Measurements from ENCODE around the gene PELO.
"Not testable (repeated sequence)": the region's sequence is repeated elsewhere in the genome, so short reads cannot be mapped to it uniquely, and the experiment has no call there.

The PELO gene

DNA sequence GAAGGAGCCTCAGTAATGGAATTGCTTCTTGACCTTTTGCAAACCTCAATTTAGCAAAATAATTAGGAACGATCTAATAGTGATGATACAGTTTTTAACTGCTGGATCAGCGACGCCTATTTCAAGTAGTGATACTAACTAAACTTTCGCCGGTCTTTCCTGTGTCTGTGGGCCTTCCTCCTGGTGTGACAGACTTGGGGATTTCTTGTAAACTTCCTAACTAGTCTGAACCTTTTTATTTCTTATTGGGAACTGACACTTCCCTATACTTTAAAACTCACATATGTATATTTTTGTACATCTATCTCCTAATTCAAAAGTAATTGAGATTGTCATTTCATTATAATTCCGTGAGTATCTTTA lies 15.2 kb downstream of the PELO start:
- no peak for DNase-seq

DNA sequence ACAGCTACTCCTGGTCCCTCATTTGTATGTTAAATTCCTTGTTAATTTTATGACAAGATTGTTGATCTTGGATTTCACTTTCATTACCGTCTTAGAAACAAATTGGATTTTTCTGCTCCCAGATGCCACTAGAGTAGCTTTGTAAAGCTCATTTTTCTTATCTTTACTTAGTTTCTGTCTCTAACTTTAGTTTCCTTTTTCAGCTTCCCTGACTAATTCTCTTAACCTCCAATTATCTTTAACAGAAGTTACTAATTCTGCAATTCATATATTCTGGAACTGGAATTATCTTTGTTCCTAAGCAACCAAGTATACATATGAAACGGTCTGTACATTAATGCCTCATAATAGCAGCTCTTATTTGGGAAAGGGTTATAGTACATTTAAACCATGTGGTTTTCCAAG lies 16.7 kb downstream of the PELO start:
- DNase-seq = no peak

DNA sequence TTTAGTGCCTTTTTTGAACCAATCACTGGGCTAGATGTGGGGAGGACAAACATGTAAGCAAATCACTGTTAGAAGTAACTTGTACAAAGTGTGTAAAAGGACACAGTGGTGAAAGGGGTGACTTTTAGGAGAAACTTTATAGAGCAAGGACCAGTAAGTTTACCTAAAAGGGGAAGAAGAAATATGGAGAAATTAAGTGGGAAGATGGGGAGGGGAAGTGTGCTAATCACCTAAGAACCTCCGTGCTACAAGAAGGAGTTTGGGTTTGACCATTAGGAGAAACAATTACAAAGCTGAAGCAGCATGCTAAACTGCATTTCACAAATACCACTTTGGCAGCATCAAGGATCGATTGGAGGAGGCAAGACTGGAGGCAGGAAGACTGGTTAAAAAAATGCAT lies 17.3 kb downstream of the PELO start:
- no peak for DNase-seq

DNA sequence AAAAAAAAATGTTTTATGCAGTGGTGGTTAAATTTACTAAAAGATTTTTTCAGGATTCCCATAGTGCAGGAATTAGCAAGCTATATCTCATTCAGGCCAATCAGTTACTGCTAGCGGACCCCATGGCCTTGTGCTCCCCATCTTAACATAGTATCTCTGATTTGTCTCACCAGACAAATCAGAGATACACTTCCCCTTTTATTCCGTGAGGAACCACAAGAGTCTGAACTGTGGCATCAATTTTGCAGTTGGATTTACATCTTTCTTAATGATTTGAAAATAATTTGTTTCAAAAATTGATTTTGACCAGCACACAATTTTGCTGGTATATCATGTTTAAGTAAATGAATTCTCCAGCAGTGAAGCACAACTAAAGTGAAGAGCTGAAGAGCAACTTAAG lies 17.9 kb downstream of the PELO start:
- no peak for DNase-seq

DNA sequence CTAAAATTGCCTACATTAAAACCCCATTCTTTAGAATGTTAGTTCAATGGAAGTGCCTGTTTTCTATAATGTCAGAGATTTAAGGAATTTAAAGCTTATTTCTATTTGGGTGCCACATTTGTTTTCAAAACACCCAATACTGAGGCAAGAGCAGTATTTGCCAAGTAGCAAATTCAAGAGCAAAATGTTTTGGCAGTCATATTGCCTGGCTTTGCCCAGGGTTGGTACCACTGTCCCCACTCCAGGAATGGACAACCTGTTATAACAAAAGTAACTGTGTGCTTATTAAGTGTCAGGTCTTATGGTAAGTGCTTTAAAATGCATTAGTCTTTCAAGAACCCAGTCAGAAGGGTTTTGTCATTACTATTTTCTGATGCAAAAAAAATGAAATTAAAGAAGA lies 19.3 kb downstream of the PELO start:
- DNase-seq = no peak

DNA sequence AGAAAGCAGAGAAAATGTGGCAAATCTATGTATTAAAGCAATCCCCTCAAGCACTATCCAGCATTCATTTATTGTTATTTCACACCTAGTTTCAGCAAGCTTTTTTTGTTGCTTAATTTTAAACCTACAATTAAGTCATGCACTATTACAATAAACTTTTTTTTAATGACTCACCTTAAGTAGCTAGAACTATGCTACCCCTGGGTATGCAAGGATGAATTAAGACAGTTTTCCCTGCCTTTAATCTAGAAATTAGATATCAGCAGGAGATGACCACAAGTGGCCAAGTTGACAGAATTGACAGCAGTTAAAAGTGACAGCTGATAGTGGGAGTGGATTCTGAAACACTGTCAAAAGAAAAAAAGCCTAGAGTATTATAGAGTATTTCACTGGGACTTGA lies 20.0 kb downstream of the PELO start:
- no peak for DNase-seq

DNA sequence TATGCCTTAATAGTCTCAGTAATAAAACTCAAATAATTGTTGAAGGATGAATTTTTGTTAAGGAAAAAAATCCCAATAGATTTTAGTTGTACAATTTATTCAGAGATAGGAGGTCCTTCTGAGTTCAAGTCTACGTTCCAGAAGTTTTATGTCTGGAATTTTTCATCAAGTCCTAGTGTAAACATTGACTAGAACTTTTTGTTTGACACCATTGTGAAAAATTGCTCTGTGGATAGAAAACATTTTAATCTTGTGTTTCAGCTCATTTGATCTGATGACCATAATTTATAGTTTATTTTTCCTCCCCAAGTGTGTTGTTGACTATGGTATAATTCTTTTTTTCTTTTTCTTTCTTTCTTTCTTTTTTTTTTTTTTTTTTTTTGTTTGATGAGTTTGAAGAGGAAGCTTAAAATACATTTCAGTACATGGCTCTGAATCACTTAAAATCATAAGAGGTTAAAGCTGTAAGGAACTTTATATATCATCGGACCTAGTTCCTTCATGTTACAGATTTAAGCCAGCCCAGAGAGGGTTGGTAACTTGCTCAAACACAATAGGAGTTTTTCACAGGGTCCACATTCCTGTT lies 20.7 kb downstream of the PELO start:
- no peak for DNase-seq

DNA sequence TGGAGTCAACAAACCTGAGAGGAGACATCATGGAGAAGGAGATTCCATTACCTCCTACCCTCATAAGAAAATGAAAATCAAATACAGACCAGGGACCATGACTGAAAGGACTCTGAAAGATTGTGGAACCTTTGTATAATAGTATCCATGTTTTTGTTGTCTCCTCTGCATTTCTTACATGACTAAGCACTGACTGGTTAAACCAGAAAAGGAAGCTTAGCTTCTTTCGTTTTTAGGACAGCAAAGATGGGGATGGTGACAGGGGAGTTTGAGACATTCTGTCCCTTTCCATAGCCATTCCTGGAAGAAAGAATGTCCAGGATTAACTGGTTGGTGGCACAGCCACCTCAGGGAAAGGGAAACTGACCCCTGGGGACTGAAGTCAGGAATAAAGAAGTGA lies 22.2 kb downstream of the PELO start:
- DNase-seq = no peak

DNA sequence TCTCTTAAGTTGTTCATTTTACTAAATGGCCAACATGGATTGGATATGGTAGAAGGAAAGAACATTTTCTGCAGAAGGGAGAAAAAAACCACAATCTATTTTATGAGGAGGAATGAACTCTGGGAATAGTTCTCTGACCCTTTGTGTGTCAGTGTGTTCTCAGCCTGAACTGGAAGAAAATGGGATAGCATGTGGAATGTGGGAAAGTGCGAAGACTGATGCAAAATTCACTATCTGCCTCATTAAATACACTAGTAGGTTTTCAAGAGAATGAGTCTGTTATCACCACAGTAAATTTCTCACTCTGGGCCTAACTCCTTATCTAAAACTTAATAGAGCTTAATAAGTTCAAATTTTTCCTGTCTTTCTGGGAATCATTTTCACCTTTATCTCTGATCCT lies 22.7 kb downstream of the PELO start:
- no peak for DNase-seq

DNA sequence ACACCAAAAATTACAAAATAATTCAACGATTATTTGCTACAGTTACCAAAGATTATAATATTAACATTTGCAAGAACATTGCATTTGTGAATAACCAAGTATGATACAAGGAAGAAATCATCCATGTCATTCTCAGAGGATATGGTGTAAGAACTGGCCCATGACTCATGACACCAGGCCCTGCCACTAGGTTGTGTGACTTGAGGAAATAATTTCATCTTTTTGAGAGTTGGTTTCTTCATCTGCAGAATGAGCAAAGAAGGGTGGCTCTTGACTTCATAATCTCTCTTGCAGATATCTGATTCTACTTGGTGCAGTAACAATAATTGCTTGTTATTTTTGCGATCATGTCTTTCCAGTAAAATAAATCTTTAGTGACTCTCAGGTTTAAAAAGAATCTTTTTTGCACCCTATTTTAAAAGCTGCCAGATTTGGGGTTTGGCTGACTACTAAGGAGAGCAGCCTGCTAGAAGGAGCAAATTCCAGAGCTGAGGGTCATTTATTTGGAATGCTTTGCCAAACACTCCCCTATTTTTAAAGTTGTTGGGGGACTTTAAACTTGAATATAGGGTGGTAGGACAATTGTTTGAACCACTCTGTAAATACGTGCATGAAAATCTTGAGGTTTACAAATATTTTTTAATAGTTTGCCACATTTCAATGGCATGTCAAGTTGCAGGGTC lies 23.5 kb downstream of the PELO start:
- no peak for DNase-seq

DNA sequence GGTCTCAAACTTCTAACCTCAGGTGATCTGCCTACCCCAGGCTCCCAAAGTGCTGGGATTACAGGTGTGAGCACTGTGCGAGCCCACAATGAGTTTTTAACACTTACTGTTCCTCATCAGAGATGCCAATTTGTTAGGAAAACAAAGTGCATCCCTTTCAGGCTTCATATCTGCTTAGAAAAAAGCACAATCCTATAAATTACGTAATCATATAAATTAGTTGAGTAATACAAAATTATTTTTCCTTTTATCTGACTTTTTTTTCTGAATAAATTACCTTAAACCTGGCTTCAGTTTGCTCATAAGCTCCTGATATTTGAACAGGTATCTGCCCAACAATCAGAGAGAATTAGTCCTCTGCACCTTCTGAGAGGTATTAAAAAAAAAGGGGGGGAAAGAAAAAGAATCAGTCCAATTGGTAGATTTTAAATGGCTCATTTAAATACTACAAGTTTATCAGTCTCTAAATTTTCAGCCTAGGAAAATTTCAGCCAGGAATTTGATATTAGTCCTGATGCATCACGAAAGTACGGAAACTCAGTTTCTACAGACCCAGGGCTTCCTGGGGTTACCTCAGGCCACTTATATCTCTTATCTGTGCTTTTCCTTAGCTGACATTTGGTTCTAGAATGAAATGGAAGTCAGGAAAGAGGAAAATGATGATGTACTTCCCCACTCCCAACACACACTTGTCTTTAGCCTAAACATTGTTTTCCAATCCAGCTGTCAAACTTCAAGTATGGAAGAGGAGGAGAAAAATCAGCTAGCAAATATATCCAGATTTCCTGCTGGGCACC lies 26.8 kb downstream of the PELO start:
- no peak for DNase-seq

DNA sequence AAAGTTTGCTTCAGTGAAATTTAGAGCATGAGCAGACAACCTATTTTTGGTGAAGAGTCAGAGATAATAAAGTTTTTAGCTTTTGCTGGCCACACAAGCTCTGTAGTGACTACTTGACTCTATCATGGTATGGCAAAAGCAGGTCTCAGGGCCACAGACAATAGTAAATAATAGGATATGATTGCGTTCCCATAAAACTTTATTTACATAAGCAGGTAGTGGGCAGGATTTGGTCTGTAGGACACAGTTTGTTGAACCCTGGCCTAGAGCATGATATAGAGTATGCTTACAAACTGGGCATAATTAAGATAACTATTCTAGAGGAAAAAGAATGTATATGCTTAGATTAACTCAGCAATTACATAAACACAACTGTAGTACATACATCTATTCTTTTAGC lies 30.1 kb downstream of the PELO start:
- DNase-seq = no peak

DNA sequence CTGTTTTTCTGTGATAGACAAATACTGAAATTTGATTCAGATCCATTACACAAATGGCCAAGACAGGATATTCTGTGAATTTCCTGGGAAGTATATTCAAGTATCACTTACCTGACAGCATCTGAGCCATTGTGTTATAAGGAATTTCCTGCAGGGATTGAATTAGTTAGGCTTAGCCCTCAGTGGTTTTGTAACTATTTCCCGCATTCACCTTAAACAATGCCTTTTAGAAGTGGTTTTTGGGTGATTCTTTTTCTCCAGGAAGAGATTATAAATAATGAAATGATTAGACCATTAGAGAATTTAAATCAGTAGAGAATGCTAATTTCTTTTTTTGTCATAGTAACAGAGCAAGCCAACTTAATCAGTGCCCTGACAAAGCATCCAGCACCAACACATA lies 30.6 kb downstream of the PELO start:
- no peak for DNase-seq

DNA sequence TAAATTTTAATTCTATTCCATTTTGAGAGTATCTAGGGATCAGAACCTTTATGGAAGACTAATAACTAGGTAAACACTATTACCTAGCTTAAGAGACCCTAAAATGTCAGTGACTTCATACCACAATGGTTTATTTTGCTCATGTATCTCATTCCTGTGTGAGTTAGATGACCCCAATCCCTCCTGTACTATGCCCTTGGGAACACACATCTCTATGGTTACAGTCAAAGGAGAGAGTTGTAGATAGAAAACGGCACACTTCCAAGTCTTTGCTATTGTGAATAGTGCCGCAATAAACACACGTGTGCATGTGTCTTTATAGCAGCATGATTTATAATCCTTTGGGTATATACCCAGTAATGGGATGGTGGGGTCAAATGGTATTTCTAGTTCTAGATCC lies 31.1 kb downstream of the PELO start:
- not testable (repeated sequence) for DNase-seq

DNA sequence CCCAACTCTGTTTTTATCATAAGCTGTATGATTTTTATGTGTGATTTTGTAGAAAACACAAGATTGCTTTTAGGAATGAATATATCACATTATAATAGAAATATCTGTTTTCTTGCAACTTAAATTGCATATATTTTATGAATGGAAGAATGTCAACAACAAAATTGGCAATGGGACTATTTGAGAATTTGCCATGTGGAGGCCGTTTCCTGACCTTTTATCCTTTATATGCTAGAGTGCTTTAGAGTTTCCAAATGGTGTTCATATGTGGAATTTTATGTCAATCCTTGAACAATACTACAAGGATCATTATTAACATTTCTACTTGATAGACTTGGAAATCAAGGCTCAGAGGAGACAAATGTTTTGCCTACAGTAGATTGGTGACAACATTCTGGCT lies 34.2 kb downstream of the PELO start:
- no peak for DNase-seq

DNA sequence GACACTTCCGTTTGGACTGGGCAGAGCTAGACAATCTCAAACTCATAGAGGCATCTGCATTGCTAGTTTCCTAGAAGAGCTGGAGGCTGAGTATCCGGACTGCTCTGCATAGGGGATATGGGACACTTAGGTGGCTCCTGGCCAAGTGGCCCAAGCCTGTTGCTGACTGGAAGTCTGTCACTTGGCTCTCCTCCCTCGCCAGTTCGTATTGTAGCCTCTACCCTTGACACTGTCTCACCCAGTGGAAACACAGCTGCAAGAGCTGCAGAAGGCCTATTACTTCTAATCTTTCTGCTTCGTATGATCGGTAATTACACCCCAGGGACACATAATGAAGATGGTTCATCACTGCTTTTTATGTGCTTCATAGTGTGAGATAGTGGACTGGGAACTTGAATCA lies 34.7 kb downstream of the PELO start:
- no peak for DNase-seq

DNA sequence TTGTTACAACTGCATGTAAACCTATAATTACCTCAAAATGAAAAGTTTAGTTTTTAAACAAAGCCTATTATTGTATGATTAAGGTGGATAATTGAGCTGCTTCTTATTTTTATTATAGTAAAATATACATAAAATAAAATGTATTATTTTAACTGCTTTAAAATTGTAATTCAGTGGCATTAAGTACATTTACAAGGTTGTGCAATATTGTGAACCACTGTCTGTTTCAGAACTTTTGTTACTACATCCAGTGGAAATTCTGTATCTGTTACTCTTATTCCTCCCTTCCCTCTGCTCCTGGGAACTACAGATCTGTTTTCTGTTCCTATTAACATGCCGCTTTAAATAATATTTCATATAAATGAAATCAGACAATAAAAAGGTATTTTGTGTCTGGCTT lies 37.1 kb downstream of the PELO start:
- DNase-seq = no peak

DNA sequence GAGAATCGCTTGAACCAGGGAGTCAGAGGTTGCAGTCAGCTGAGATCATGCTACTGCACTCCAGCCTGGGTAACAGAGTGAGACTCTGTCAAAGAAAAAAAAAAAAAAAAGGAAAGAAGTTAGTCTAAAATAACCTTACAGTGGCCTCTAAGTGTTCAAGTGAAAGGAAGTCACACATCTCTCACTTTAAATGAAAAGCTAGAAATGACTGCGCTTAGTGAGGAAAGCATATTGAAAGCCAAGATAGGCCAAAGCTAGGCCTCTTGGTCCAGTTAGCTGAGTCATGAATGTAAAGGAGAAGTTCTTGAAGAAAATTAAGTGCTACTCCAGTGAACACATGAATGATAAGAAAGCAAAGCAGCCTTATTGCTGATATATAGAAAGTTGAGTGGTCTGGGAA lies 38.1 kb downstream of the PELO start:
- DNase-seq = no peak

DNA sequence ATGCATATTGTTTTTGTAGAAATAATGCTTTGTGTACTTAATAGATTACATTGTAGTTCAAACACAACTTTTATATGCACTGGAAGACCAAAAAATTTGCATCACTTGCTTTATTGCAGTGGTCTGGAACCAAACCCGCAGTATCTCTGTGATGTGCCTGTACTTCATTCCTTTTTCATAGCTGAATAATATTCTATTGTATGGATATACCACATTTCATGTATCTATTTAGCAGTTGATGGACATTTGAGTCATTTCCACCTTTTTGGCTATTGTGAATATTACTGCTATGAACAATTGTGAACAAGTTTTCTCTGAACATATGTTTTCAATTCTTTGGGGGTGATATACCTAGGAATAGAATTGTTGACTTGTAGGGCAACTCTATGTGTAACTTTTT lies 40.1 kb downstream of the PELO start:
- no peak for DNase-seq

DNA sequence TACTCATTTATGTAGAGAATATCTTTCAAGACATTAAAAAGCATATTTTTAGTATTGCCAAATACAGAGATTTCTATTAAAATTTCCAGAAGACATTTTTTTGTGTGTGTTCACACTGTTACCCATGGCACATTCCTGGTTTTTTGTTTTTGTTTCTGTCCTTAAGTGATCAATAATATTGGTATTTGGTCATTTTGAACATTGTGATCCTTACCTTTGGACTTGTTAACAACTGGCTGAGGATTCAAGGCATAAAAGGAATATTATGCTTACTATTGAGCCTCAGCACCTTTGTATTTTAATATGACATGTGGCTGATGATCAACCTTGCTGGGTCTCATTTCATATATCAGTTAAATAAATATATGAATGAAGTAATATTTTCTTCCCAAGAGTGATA lies 41.9 kb downstream of the PELO start:
- DNase-seq = no peak

DNA sequence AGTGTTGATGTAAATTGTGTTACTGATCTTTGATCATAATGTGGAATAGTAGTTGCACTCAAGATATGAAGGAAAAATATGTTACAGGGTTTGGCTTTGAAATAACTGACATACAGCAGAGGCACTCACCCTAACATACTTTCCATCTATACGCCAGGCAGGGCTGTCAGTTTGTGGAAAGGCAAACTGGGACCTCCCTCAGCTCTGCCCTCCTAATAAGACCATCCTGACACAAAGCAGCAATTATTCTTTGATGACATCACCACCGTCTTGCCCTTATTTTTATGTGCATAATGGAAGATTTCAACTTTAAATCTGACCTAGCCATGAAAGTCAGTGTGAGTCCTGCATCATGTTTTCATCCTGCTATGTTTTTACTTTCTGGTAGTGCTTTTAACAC lies 42.9 kb downstream of the PELO start:
- no peak for DNase-seq

DNA sequence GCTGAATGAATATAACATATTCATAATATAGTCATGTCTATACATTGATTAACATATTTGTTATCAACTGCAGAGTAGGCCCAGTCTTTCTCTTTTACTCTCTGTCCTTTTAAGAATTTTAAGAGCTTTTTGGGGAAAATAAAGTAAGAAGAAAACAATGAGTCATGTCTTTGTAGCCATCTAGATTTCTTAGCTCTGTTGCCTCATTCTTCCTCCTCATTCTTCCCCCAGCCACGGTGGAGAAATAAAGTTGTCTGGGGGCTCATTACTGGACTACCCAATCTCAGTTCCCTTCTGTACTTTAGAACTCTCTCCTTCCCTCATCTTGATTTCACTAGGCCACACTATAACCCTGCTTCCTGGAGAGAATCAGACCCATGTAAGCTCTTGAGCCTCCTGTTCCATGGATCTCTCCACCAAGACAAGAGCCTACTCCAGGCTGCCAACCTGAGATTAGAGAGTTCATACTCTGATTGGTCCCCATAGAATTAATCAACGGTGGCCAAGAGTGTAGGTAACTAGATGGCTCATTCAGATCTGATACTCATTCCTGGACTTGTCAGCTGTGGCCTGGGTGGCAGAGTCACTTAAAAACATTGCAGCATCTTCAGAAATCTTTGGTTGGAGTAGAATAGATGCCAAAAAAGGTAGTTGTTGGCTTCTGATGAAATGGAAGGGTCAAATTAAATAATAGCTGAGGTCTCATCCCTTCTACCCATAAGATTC lies 44.2 kb downstream of the PELO start:
- DNase-seq = no peak

DNA sequence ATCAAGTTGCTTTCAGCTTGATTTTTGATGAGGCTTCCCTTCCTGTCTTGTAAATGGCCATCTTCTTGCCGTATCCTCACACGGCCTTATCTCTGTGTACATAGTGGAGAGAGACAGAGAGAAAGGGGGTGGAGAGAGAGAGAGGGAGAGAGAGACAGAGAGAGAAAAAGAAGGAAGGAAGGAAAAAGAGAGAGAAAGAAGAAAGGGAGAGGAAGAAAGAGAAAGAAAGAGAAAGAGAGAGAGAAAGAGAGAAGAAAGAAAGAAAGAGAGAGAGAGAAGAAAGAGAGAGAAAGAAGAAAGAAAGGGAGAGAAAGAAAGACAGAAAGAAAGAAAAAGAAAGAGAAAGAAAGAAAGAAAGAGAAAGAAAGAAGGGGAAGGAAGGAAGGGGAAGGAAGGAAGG lies 46.6 kb downstream of the PELO start:
- no peak for DNase-seq

DNA sequence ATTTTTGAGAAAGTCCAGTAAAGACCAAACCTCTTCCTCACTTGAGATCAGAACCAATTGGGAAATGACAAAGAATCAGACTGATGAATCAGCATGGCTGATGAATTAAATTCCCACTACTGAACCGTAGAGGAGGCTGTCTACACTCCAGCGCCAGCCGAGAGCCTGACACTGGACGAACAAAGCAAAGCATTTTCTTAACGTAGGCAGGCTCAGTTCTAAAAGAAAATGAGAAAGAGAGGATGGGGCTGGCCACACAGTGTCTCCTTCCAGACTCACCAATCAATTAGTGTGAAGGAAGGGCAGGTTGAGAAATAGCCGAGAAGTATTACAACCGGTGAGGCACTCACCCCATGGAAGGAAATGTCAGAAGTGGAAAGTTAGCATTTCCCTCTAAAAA lies 49.4 kb downstream of the PELO start:
- no peak for DNase-seq
